HG03103 (cell line): Measurements from ENCODE around the gene NCKAP5.

Experiments
- ATAC-seq: cut with Tn5 transposase; IDR thresholded peaks from one replicate; pipeline ENCODE4 v1.9.1; 2021; ENCODE audit warnings: low read depth; ENCODE audit not compliant: unreplicated experiment

NCKAP5 gene

GRCh38 chr2:133434959-133435668 lies 133.1 kb downstream of the NCKAP5 start:
- no peak for ATAC-seq

- ATAC-seq = no peak
Observed at GRCh38 chr2:133433455-133434451, 134.5 kb downstream of the NCKAP5 start.

- ATAC-seq = no peak
Observed at GRCh38 chr2:133432778-133433177, 135.5 kb downstream of the NCKAP5 start.

- no peak for ATAC-seq
Observed at GRCh38 chr2:133431289-133431688, 137.0 kb downstream of the NCKAP5 start.

GRCh38 chr2:133426791-133427190 lies 141.5 kb downstream of the NCKAP5 start:
- ATAC-seq = no peak

GRCh38 chr2:133425612-133426011 lies 142.7 kb downstream of the NCKAP5 start:
- no peak for ATAC-seq

GRCh38 chr2:133424876-133425275 lies 143.4 kb downstream of the NCKAP5 start:
- no peak for ATAC-seq

GRCh38 chr2:133422931-133423351 lies 145.3 kb downstream of the NCKAP5 start:
- no peak for ATAC-seq

- peak; percentile 67 for ATAC-seq
Observed at GRCh38 chr2:133421516-133422324, 146.5 kb downstream of the NCKAP5 start.

GRCh38 chr2:133420788-133421187 lies 147.5 kb downstream of the NCKAP5 start:
- no peak for ATAC-seq

- ATAC-seq = no peak
Observed at GRCh38 chr2:133418671-133419070, 149.6 kb downstream of the NCKAP5 start.

- no peak for ATAC-seq
Observed at GRCh38 chr2:133418021-133418420, 150.2 kb downstream of the NCKAP5 start.

- ATAC-seq = no peak
Observed at GRCh38 chr2:133417415-133417814, 150.8 kb downstream of the NCKAP5 start.

- no peak for ATAC-seq
Observed at GRCh38 chr2:133416736-133417135, 151.5 kb downstream of the NCKAP5 start.

- ATAC-seq = no peak
Observed at GRCh38 chr2:133416146-133416545, 152.1 kb downstream of the NCKAP5 start.

- no peak for ATAC-seq
Observed at GRCh38 chr2:133415210-133415876, 152.9 kb downstream of the NCKAP5 start.

- ATAC-seq = no peak
Observed at GRCh38 chr2:133414486-133415209, 153.6 kb downstream of the NCKAP5 start.

- ATAC-seq = no peak
Observed at GRCh38 chr2:133413863-133414262, 154.4 kb downstream of the NCKAP5 start.

GRCh38 chr2:133412694-133413093 lies 155.6 kb downstream of the NCKAP5 start:
- ATAC-seq = no peak
